ENCODE data around the gene MDFI. TPM values are rescaled to one million over a fixed set of nuclear protein-coding genes. Genes with fewer than 3 reads are reported as not detected.

Gene MDFI
- total RNA-seq, 1 donor from 2014 or later, result 11.0 TPM

GRCh38 chr6:41685641-41686380 is 47.5 kb downstream of the MDFI start:
- intact Hi-C loops (cut with DNase I), result loop anchor here (10.0 kb wide), 1 partner anchor 221 kb away; no protein-coding TSS in a partner anchor
- H3K9me3 ChIP-seq, result no peaks in the 10 kb centered on the region
- ATAC-seq (no peak), DNase-seq (no peak)
- no peak for TF ChIP-seq CTCF (IDR thresholded peaks at IDR 0.05)
- H3K27ac ChIP-seq, result no peak overlapping the region
- no peak overlapping the region for H3K4me3 ChIP-seq
- H3K4me1 ChIP-seq, result peaks cover 11% of the 10 kb centered on the region
- no peaks in the 10 kb centered on the region for H3K27me3 ChIP-seq
- peaks cover 47% of the 10 kb centered on the region for H3K36me3 ChIP-seq

GRCh38 chr6:41687501-41688175 is 49.4 kb downstream of the MDFI start:
- Histone ChIP-seq H3K36me3 (peaks cover 49% of the 10 kb centered on the region), H3K27ac (no peak overlapping the region), H3K4me1 (peaks cover 9% of the 10 kb centered on the region), H3K27me3 (no peaks in the 10 kb centered on the region), H3K4me3 (no peak overlapping the region), H3K9me3 (no peaks in the 10 kb centered on the region)
- no peak for DNase-seq
- no peak for TF ChIP-seq CTCF (IDR thresholded peaks at IDR 0.05)
- ATAC-seq, result no peak
- intact Hi-C loops (cut with DNase I), result loop anchor here (10.0 kb wide), 1 partner anchor 223 kb away; no protein-coding TSS in a partner anchor

- Histone ChIP-seq H3K27ac (no peak overlapping the region), H3K36me3 (peaks cover 49% of the 10 kb centered on the region), H3K4me3 (no peak overlapping the region), H3K9me3 (no peaks in the 10 kb centered on the region), H3K27me3 (no peaks in the 10 kb centered on the region), H3K4me1 (peaks cover 4% of the 10 kb centered on the region)
- no peak for DNase-seq
- no peak for TF ChIP-seq CTCF (IDR thresholded peaks at IDR 0.05)
- intact Hi-C loops (cut with DNase I), result loop anchor here (10.0 kb wide), 1 partner anchor 224 kb away; no protein-coding TSS in a partner anchor
- no peak for ATAC-seq
Observed at GRCh38 chr6:41688256-41688965, 50.1 kb downstream of the MDFI start.

- no peaks in the 10 kb centered on the region for H3K9me3 ChIP-seq
- ATAC-seq (no peak), DNase-seq (peak; percentile 19)
- H3K27ac ChIP-seq, result no peak overlapping the region
- no peak for TF ChIP-seq CTCF (IDR thresholded peaks at IDR 0.05)
- H3K4me1 ChIP-seq, result peaks cover 5% of the 10 kb centered on the region
- intact Hi-C loops (cut with DNase I), result loop anchor here (10.0 kb wide), 1 partner anchor 225 kb away; no protein-coding TSS in a partner anchor
- no peak overlapping the region for H3K4me3 ChIP-seq
- no peaks in the 10 kb centered on the region for H3K27me3 ChIP-seq
- peaks cover 47% of the 10 kb centered on the region for H3K36me3 ChIP-seq
Observed at GRCh38 chr6:41689171-41690008, 51.1 kb downstream of the MDFI start.
